HG03103 (cell line): ENCODE data around the gene FRMD4A.

Experiments used
- ATAC-seq: cut with Tn5 transposase; IDR thresholded peaks from one replicate; pipeline ENCODE4 v1.9.1; 2021; ENCODE audit warnings: low read depth; ENCODE audit not compliant: unreplicated experiment

The FRMD4A gene

DNA sequence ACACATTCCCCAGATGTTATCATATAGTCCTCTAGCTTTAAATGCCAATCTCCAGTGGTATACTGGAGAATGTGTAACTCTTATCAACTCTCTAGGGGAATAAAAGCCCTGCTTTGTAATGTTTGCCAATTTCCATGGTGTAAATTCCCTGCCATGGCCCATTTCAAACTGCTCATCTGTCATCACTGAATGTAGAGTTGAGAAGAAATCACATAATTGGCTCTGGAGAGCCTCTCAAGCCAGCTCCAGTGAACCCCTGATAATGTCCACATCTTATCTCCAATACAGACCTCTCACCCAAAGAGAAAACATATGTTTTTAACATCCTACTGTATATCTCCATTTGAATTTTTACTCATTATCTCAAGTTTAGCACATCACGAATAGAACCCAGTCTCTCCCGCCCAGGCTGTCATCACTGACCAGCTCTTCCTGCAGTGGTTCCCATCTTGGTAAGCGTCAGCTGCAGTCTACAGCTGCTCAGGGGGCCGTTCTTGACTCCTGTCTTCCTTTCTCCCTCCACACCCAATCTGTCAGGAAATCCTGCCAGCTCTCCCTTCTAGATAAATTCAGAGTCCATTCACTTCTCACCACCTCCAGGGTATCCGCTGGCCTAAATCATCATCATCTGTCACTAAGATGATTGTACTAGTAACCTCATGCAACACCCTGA is 332.4 kb downstream of the FRMD4A start:
- no peak for ATAC-seq

DNA sequence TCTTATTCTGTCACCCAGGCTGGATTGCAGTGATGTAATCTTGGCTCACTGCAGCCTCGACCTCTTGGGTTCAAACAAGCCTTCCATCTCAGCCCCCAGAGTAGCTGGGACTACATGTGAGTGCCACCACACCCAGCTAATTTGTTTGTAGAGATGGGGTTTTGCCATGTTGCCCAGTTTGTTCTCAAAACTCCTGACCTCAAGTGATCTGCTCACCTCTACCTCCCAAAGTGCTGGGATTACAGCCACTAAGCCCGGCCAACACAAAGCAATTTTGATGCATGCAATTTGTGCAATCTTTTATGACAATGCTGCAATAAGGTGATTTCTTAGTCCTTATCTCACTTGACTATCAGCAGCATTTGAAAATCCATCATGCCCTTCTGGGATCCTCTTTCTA is 333.1 kb downstream of the FRMD4A start:
- no peak for ATAC-seq

DNA sequence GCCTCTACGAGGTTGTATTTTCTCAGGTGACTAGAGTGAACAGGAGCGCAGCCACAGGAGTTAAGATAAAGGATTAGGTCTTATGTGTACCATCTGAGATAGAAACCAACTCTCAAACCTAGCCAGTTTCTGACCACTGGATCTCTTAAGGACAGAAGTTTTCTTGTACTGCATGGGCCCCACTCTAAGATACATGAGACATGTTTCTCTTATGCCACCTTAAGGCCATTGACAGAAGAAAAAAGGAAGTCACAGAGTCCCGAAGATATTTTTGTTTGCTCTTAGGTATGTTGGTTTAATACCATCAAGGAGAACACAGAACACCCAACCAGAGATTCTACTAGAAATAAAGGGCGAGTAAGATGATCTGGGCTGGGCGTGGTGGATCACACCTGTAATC is 335.8 kb downstream of the FRMD4A start:
- ATAC-seq, result no peak

DNA sequence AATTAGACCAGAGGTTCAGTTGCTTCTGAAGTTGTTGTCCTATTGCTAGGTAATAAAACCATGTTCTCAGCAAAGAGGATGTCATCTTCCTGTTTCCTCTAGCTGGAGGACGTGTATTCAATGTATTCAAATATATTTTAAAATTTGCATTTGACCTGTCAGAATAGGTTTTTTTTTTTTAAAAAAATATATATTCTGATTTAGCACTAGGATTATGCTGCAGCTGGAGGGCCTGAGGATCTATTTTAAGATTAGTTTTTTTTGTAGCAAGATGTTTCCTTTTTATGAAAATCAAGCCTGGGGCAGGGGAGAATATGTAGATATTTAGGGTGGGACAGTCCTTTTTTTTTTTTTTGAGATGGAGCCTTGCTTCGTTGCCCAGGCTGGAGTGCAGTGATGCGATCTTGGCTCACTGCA is 337.0 kb downstream of the FRMD4A start:
- ATAC-seq, result no peak

DNA sequence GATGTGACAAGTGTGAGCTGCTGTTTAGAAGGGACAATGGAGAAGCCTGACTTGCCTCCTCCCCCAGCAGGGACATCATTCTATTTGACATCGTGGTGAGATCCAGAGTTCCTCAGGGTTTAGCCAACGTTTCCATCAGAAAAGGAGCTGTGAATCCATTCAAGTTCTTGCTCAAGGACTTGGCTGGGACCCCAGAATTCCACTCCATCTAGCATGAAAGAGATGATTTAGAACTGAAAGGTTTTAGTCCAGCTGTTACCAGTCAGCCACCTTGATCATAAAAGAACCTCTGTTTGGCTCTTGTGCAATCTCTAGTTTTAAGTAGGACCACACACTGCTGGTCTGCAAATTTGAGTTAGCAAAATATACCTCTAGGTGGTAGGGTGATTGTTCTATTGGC is 337.6 kb downstream of the FRMD4A start:
- ATAC-seq, result no peak

DNA sequence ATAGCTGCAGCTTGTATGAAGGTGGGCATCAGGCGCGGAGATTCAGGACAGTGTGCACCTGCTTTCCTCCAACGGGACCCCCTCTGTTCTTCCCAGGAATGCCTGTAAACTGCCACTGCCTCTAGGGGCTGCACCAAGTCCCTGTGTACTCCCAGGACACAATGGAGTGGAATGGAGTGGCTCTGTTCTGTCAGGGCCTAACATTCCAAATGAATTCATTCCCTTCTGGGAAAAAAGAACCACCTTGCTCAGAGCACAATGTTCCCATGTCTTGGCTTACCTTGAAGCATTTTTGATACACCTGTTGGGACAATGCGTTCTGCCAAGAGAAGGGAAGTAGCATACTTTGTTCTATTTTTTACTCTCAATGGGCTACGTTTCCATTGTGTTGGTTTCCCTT is 339.4 kb downstream of the FRMD4A start:
- ATAC-seq, result no peak

DNA sequence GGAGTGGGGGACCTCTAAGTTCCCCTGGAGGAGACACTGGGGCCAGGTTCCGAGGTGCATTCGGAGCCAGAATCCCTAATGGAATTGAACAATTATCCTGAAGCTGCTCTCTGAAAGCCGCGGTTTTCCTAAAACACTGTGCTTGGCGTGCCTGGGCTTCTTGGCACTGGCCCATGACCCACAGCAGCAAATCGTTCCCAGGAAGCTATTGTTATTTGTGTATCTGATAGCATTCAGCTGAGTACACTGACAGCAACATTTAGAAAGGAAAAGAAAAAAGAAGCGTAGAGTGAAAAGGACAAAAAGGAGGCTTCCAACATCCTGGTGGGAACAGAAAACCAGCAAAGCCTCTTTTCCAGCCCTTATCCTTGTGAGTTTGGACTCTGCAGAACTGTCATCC is 339.8 kb downstream of the FRMD4A start:
- no peak for ATAC-seq

DNA sequence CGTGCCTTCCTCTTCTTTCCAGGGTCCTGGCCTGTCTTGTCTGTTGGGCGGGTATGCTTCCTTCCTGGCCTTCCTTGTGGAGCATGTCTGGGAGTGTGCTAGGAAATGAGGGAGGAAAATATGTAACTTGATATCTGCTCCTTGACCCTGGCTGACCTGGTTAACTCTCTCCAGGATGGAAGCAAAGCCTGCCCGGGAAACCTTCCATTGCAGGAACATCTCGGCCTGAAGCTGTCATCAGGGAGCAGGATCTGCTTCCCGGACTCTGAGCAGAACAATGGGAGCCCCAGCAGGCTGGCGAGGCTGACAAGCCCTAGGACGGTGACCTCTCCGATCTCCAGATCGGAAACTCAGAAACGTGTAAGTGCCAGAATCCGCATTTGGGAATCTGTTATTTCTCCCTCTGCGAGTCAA is 340.3 kb downstream of the FRMD4A start:
- no peak for ATAC-seq

DNA sequence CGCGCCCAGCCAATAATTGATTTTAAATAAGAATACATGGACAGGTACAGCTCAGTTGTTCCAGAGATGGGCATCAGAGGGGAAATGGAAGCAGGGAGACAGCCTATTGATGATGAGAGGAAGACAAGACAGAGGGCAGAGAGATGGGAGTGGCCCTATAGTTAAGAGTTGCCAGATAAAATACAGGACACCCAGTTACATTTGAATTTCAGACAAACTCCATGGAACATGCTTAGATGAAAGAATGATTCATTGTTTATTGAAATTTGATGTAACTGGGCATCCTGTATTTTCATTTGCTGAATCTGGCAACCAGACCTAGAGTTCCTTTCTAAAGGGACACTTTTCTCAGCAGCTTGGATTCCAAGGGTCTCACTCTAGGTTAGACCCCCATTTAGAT is 341.1 kb downstream of the FRMD4A start:
- ATAC-seq, result no peak

DNA sequence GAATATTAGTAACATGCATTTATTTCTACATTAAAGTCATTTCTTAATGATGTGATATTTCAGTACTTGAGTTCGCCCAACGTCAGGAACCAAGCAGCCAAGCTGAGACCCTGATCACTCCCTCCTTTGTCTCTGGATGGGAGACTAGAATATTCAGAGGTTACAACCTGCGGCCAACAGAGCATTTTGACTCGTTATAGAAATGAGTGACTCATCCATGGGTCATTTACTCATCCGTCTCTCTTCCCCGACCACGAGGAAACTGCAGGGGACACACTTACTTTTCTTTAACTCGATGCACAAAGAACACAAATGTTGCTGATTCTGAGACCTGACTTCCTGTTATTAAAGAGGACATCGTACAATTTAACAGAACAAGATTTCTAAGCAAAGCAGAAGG is 343.3 kb downstream of the FRMD4A start:
- ATAC-seq, result no peak

DNA sequence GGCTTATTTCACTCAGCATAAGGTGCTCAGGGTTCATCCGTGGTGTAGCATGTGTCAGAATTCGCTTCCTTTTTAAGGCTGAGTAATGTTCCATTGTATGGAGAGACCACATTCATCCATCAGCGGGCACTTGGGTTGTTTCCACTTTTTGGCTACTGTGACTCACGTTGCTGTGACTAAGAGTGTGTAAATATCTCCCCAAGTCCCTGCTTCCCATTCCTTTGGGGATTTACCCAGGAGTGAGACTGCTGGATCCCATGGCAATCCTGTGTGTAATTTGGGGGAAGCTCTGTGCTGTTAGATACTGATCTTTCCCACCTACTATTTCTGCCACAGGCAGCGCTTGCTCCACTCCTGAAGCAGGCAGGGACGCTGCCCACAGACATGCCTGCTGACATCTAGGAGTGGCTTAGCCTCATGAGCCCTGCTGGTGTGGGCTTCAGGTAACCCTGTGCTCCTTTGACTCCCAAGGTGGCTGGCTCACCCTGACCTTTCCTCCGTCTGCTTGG is 346.0 kb downstream of the FRMD4A start:
- no peak for ATAC-seq

DNA sequence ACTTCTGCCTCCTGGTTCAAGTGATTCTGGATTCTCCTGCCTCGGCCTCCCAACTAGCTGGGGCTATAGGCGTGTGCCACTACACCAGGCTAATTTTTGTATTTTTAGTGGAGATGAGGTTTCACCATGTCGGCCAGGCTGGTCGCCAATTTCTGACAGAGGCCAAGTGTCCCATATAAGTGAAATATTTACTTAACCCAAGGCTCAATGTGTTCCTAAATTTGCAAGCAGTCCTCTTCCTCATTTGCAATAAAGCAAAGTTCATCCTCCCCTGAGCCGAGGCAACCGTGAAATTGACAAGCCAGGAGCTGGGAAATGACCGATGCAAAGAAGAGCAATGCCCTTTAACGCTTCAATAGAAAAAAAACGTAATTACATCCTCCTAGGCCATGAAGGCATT is 347.7 kb downstream of the FRMD4A start:
- ATAC-seq, result no peak

DNA sequence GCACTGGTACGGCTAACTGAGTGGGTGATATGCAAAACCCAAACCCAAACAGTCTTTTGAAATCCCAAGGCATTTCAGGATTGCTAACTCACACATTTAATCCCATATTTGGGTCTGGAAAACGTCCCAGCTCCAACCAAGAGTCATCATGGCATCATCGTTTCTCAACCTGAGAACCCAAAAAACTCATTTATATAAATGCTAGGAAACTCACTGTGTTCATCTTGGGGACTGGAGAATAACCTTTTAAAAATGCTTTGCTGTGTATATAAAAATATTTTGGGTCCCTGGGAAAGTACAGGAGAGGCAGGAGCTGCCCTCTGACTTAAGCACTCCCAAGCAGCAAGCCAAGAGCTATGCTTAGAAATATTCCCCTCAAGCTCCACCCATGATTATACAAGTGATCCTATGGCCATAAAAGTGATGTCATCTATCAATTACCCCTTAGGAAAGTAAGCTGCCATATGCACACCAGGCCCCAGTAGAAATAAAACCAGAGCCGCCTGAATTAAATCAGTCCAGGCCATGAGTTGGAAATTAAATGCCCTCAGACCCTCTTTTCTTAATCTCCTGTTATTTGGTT is 352.1 kb downstream of the FRMD4A start:
- no peak for ATAC-seq

DNA sequence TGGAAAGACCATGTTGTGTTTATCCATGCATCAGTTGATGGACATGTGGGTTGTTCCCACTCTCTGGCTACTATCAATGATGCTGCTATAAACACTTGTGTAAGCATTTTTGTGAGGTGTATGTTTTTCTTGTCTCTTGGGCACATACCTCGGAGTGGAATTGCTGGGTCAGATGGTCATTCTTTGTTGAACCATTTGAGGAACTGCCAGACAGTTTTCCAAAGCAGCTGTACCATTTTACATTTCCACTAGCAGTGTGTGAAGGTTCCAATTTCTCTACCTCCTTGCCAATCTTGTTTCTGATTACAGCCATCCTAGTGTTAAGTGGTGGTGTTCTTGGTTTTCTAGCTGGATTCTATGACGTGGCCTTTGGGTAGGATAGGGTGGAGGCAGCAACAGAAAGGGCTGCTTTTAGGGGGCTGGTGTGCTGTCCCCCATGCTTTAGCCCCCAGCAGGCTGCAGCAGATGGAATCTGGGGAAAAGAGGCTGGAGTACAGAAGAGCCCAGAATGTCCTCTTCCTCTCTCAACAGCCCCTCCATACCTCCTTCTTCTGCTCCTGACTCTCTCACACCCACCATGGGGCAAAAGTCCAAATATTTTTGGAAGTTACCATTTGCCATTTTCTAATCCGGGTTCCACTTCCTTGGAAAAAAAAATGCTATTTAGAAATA is 352.7 kb downstream of the FRMD4A start:
- ATAC-seq, result no peak

DNA sequence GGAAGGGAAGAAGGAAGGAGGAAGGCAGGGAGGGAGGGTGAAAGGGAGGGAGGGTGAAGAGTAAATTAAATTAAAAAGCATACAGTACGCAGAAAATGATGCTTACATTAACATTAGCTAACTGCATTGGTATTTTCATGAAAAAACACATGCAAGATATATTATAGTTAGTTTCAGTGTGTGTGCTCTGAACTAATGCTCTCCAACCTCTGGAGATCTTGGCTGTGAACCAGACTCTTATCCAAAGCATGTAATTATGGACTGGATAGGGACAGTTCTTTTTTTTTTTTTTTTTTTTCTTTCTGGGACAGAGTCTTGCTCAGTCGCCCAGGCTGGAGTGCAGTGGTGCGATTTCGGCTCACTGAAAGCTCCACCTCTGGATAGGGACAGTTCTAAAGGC is 357.0 kb downstream of the FRMD4A start:
- ATAC-seq, result no peak

DNA sequence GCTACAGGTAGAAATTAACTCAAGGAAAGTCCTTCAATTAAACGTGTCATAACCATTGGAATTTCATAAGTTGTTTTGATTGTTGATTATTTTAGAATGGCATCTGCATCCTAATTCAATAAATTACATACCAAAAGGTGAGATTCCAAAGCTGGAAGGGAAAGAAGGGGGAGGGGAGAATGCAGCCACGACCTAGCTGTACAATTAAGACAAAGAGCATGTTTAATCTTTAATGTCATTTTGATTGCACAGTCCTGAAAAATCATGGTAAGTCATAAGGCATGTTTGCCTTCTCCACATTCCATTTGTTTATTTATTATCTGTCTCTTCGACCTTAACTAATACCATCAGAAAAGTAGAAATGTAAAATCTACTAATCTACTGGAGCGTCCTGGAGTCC is 358.1 kb downstream of the FRMD4A start:
- no peak for ATAC-seq

DNA sequence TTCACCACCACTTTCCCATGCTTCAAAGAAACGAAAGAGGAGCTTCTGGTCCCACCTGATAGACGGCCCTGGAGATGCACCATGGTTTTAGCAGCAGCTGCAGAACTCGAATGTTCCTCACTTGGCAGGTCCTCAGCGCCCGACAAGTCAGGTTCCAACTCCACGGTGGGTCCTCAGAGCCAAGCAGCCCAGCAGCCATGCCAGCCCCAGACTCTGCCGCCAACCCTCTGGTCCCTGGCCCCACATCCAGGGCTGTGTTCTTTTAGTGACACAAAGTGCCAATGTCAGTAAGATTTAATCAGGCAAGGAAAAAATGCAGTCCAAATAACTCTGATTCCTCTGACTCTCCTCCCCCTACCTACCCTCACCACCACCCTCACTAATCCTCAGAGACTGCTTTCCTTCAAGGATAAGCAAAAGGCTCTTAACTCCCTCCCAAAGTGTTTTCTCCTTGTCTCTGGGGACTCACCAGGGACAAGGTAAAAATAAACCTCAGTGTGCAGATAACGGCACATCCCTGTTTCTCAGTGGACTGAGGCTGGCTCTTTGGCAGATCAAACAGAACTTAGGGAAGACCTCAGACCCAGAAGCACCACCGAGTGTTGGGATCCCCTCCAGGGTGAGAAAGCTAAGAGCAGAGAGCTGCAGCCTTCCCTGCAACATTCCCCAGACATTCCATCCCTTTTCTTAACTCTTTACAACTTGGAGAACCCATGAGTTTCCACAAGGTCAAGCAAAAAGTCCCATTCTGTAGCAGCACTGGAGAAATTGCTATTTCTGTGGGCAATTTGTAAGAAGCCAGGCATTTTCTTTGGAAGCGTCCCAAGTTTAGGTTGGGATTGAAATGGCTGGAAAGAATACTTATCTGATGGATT is 358.9 kb downstream of the FRMD4A start:
- ATAC-seq, result no peak

DNA sequence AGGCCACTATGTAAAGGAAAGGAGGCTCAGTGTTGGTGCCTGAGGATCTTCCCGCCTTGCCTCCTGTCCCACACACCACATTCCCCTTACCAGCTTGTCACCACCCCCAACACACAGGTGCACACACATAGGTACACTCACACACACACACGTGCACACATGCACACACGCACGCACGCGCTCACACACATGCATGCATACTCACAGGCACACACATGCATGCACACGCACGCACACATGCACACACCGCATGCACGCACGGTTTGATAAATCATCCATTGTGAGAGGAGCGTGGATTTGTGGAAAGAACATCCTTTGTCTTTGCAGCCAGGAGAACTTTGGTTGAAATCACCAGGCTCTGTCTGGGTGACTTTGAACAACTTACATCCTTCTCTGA is 359.8 kb downstream of the FRMD4A start:
- no peak for ATAC-seq

DNA sequence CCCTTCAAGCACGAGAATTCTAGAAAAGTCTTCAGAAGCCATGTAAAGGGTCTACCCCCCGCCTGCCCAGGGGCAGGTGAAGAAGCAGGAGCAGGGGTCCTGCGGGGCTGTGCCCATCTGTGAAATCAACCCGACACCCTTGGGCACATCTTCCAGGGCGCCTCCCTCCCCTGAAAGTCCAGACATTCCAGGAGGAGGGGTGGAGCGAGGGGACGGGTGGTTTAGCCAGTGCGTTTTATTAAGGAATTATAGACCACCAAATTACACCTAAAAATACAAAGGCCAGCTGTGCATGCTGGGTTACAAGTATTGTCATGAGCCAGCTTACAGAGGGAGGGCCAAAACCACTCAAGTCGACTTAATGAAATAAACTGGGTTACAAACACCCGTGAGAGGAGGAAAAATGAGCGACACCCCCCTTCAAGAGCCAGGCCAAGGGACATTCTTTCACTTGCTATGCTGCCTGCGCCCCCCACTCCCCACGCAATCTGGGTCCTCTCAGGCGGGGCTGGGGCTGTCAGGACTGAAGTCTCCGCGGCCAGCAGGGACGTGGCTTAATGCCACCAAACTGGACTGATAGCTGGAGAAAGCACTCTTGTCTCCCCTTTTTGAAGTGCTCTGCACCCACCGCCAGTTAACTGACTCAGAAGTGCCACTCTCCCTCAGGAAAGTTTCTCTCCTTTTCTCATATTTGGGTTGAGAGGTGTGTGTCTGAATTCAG is 360.3 kb downstream of the FRMD4A start:
- no peak for ATAC-seq

DNA sequence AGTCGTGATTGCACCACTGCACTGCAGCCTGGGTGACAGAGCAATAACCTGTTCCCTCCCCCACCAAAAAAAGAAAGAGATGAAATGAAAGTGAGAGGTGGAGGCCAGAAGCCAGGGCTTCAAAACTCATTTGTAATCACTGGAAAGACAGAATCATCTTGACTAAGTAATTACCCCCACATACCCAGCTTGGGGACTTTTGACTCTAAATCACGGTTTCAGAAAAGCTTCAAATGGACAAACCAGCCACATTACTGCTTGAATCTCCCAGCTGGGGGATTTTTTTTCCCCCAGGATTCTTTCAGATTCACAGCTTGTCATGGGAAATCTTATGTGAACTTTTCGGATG is 361.0 kb downstream of the FRMD4A start:
- no peak for ATAC-seq
